T-helper 22 cell (primary cell): ENCODE data around the gene KMO.

Source experiments
- DNase-seq: peaks from one replicate; pipeline ENCODE4 v3.0.0-alpha.2; 2020; ENCODE audit warnings: low read depth

Gene KMO

GRCh38 chr1:241630005-241630404 is 97.8 kb downstream of the KMO start:
- no peak for DNase-seq

GRCh38 chr1:241630476-241630875 is 98.3 kb downstream of the KMO start:
- DNase-seq: no peak

GRCh38 chr1:241630899-241631298 is 98.7 kb downstream of the KMO start:
- no peak for DNase-seq

GRCh38 chr1:241631674-241632073 is 99.5 kb downstream of the KMO start:
- DNase-seq: no peak

- no peak for DNase-seq
These were observed 100.8 kb downstream of the KMO start for GRCh38 chr1:241632987-241633386.

- no peak for DNase-seq
These were observed 103.5 kb downstream of the KMO start for GRCh38 chr1:241635556-241636152.

GRCh38 chr1:241636291-241636690 is 104.1 kb downstream of the KMO start:
- DNase-seq: no peak

- no peak for DNase-seq
These were observed 104.9 kb downstream of the KMO start for GRCh38 chr1:241637046-241637590.

GRCh38 chr1:241637604-241638003 is 105.4 kb downstream of the KMO start:
- no peak for DNase-seq

GRCh38 chr1:241638099-241638682 is 106.0 kb downstream of the KMO start:
- no peak for DNase-seq

GRCh38 chr1:241638909-241639622 is 106.9 kb downstream of the KMO start:
- no peak for DNase-seq

GRCh38 chr1:241639623-241640148 is 107.5 kb downstream of the KMO start:
- peak; percentile 8 for DNase-seq

- DNase-seq: peak; percentile 75
These were observed 108.1 kb downstream of the KMO start, which contains the start of the genes CHML and OPN3 for GRCh38 chr1:241640149-241640866. Gene CHML (minus strand): TSS chr1:241640369. CDS start chr1:241635766, 4,603 bp downstream. Gene OPN3 (minus strand): TSS chr1:241640369. CDS start chr1:241640254, 115 bp downstream.

- no peak for DNase-seq
These were observed 108.9 kb downstream of the KMO start for GRCh38 chr1:241640867-241641622.

GRCh38 chr1:241641773-241642592 is 109.8 kb downstream of the KMO start:
- no peak for DNase-seq

GRCh38 chr1:241642593-241642944 is 110.4 kb downstream of the KMO start:
- no peak for DNase-seq

- no peak for DNase-seq
These were observed 112.1 kb downstream of the KMO start for GRCh38 chr1:241644259-241644658.

GRCh38 chr1:241645199-241645598 is 113.0 kb downstream of the KMO start:
- DNase-seq: no peak
